ENCODE measurements around the gene PLXNB1. TPM values are rescaled to one million over a fixed set of nuclear protein-coding genes. Genes with fewer than 3 reads are reported as not detected.

Gene PLXNB1
- total and polyA plus RNA-seq, 2 of the 13 experiments (the other 11 are each of a cell fraction or from before 2014, with no cell fraction given): 86.0 to 143 TPM

DNA sequence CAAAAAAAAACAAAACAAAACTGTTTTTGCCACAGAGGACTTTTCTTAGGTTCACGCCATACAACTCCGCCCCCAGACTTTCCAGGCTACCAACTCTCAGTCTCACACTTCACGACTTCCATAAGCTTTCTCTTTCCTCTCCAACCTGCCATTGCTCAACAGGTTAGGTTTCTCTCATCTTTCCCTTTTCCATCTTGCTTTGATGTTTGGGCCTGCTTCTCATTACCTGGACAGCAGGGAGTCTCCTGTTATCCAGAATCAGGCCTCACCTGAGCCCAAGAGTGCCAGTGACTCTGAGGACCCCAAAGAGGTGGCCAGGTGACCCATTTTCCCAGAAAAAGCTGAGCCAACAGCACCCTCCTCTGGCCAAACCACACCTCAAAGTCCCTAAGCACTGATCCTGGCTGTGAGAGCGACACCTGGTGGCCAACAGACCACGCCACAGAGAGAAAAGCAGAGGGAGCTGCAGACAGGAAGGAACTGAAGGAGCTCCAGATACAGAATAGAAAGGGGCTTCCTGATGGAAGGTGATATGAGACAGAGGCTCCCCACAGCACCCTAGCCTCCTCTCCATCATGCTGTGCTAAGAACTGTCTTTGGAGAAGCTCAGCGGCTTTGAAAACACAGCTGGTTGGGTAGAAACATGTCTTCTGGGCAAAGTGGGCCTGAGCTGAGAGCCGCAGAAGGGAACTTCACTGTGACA, 6.0 kb upstream of the PLXNB1 start (continued):
- TF ChIP-seq ARNTL (CRISPR knock-in tag; IDR thresholded peaks at IDR 0.05) (no peak), ZNF264 (CRISPR knock-in tag; IDR thresholded peaks at IDR 0.05) (no peak), TCF12 (IDR thresholded peaks at IDR 0.05) (no peak), TCF12 (CRISPR knock-in tag; IDR thresholded peaks at IDR 0.05) (peak; percentile 51; the same call in 1 of the 2 replicates), ZXDC (CRISPR knock-in tag; IDR thresholded peaks at IDR 0.05) (no peak), ZNF883 (CRISPR knock-in tag; IDR thresholded peaks at IDR 0.05; ENCODE audit: not compliant biosample characterization) (no peak), TEF (CRISPR knock-in tag; IDR thresholded peaks at IDR 0.05) (no peak), FOXK1 (CRISPR knock-in tag; IDR thresholded peaks at IDR 0.05; ENCODE audit: borderline replicate concordance, low read depth) (no peak; the same call in 1 of the 2 replicates), ZNF567 (CRISPR knock-in tag; IDR thresholded peaks at IDR 0.05; ENCODE audit: borderline replicate concordance) (peak; percentile 57; the same call in 1 of the 2 replicates), ZNF546 (CRISPR knock-in tag; conservative IDR thresholded peaks at IDR 0.05) (no peak), REL (CRISPR knock-in tag; conservative IDR thresholded peaks at IDR 0.05) (no peak)
- TF ChIP-seq, protein P1, sequence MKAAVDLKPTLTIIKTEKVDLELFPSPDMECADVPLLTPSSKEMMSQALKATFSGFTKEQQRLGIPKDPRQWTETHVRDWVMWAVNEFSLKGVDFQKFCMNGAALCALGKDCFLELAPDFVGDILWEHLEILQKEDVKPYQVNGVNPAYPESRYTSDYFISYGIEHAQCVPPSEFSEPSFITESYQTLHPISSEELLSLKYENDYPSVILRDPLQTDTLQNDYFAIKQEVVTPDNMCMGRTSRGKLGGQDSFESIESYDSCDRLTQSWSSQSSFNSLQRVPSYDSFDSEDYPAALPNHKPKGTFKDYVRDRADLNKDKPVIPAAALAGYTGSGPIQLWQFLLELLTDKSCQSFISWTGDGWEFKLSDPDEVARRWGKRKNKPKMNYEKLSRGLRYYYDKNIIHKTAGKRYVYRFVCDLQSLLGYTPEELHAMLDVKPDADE (CRISPR knock-in tag; IDR thresholded peaks at IDR 0.05): no peak
- TF ChIP-seq, protein P2, sequence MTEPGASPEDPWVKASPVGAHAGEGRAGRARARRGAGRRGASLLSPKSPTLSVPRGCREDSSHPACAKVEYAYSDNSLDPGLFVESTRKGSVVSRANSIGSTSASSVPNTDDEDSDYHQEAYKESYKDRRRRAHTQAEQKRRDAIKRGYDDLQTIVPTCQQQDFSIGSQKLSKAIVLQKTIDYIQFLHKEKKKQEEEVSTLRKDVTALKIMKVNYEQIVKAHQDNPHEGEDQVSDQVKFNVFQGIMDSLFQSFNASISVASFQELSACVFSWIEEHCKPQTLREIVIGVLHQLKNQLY (CRISPR knock-in tag; IDR thresholded peaks at IDR 0.05): no peak
- TF ChIP-seq, protein P3, sequence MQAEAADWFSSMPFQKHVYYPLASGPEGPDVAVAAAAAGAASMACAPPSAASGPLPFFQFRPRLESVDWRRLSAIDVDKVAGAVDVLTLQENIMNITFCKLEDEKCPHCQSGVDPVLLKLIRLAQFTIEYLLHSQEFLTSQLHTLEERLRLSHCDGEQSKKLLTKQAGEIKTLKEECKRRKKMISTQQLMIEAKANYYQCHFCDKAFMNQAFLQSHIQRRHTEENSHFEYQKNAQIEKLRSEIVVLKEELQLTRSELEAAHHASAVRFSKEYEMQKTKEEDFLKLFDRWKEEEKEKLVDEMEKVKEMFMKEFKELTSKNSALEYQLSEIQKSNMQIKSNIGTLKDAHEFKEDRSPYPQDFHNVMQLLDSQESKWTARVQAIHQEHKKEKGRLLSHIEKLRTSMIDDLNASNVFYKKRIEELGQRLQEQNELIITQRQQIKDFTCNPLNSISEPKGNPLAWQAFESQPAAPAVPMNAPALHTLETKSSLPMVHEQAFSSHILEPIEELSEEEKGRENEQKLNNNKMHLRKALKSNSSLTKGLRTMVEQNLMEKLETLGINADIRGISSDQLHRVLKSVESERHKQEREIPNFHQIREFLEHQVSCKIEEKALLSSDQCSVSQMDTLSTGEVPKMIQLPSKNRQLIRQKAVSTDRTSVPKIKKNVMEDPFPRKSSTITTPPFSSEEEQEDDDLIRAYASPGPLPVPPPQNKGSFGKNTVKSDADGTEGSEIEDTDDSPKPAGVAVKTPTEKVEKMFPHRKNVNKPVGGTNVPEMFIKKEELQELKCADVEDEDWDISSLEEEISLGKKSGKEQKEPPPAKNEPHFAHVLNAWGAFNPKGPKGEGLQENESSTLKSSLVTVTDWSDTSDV (CRISPR knock-in tag; IDR thresholded peaks at IDR 0.05): no peak
- TF ChIP-seq, protein P4, sequence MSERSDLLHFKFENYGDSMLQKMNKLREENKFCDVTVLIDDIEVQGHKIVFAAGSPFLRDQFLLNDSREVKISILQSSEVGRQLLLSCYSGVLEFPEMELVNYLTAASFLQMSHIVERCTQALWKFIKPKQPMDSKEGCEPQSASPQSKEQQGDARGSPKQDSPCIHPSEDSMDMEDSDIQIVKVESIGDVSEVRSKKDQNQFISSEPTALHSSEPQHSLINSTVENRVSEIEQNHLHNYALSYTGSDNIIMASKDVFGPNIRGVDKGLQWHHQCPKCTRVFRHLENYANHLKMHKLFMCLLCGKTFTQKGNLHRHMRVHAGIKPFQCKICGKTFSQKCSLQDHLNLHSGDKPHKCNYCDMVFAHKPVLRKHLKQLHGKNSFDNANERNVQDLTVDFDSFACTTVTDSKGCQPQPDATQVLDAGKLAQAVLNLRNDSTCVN (CRISPR knock-in tag; IDR thresholded peaks at IDR 0.05; ENCODE audit: borderline replicate concordance): peak; percentile 73
- TF ChIP-seq, protein P5, sequence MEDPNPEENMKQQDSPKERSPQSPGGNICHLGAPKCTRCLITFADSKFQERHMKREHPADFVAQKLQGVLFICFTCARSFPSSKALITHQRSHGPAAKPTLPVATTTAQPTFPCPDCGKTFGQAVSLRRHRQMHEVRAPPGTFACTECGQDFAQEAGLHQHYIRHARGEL (CRISPR knock-in tag; IDR thresholded peaks at IDR 0.05): no peak

Measured in HepG2 (cell line).